GM23338 (cell line): ENCODE data around the gene STK16. TPM values are rescaled to one million over a fixed set of nuclear protein-coding genes. Genes with fewer than 3 reads are reported as not detected.

Experiments used
- ATAC-seq: fragments of 200-7000 bp; cut with Tn5 transposase; 3 replicates; pipeline ENCODE4 v1.9.1; 2020
- DNase-seq: peaks from one replicate; pipeline ENCODE4 v3.0.0-alpha.2; 2015; ENCODE audit warnings: low spot score
- H2AFZ ChIP-seq: fragments of 200-600 bp; sonication (generic); 2 replicates; pipeline ENCODE4 v1.8.0; 2016; ENCODE audit warnings: antibody characterized with exemption, mild to moderate bottlenecking, moderate library complexity
- H3F3A ChIP-seq: fragments of 200-600 bp; sonication (generic); replicated peaks from 2 replicates; pipeline ENCODE4 v1.8.0; 2017; ENCODE audit warnings: antibody characterized with exemption, mixed run types, low read depth
- H3K27ac ChIP-seq: fragments of 200-600 bp; sonication (generic); 2 replicates; pipeline ENCODE4 v1.6.1; 2016; ENCODE audit warnings: low read depth
- H3K27me3 ChIP-seq: fragments of 200-600 bp; sonication (generic); 2 replicates; pipeline ENCODE4 v1.8.0; 2016; ENCODE audit warnings: mild to moderate bottlenecking, mixed run types, moderate library complexity; ENCODE audit not compliant: insufficient read depth
- H3K36me3 ChIP-seq: fragments of 200-600 bp; sonication (generic); 2 replicates; pipeline ENCODE4 v1.8.0; 2016; ENCODE audit warnings: mild to moderate bottlenecking; ENCODE audit not compliant: insufficient read depth
- H3K4me1 ChIP-seq: fragments of 200-600 bp; sonication (generic); 2 replicates; pipeline ENCODE4 v1.8.0; 2016; ENCODE audit warnings: mild to moderate bottlenecking, moderate library complexity; ENCODE audit not compliant: insufficient read depth
- H3K4me2 ChIP-seq: fragments of 200-600 bp; sonication (generic); 2 replicates; pipeline ENCODE4 v1.7.1; 2017; ENCODE audit warnings: mixed run types
- H3K4me3 ChIP-seq: fragments of 200-600 bp; sonication (generic); 2 replicates; pipeline ENCODE4 v1.6.1; 2016; ENCODE audit warnings: mixed run types
- H3K79me2 ChIP-seq: fragments of 200-600 bp; sonication (generic); replicated peaks from 2 replicates; pipeline ENCODE4 v1.8.0; 2017; ENCODE audit warnings: mild to moderate bottlenecking; ENCODE audit not compliant: insufficient read depth
- H3K9me2 ChIP-seq: fragments of 200-600 bp; sonication (generic); 2 replicates; pipeline ENCODE4 v1.8.0; 2017; ENCODE audit not compliant: insufficient read depth
- H4K20me1 ChIP-seq: fragments of 200-600 bp; sonication (generic); replicated peaks from 2 replicates; pipeline ENCODE4 v1.8.0; 2017; ENCODE audit warnings: mild to moderate bottlenecking; ENCODE audit not compliant: insufficient read depth
- H3K27ac Mint-ChIP-seq: 2 replicates; pipeline ENCODE4 v1.8.0; 2020; ENCODE audit warnings: inconsistent platforms, mild to moderate bottlenecking, moderate library complexity, mixed read lengths
- H3K27me3 Mint-ChIP-seq: 3 replicates; pipeline ENCODE4 v1.8.0; 2022; ENCODE audit warnings: low read depth, mild to moderate bottlenecking, moderate library complexity, mixed read lengths, inconsistent platforms; ENCODE audit not compliant: insufficient read depth, poor library complexity
- H3K36me3 Mint-ChIP-seq: 3 replicates; pipeline ENCODE4 v1.8.0; 2021; ENCODE audit warnings: low read depth, mild to moderate bottlenecking, inconsistent platforms, moderate library complexity, mixed read lengths
- H3K4me1 Mint-ChIP-seq: 3 replicates; pipeline ENCODE4 v1.8.0; 2020; ENCODE audit warnings: mild to moderate bottlenecking, inconsistent platforms, mixed read lengths
- H3K4me3 Mint-ChIP-seq: 3 replicates; pipeline ENCODE4 v1.8.0; 2021; ENCODE audit warnings: moderate library complexity, mild to moderate bottlenecking, inconsistent platforms, mixed read lengths
- H3K9me3 Mint-ChIP-seq: 3 replicates; pipeline ENCODE4 v1.8.0; 2020; ENCODE audit warnings: moderate library complexity, mild to moderate bottlenecking, inconsistent platforms, mixed read lengths
- CTCF ChIP-seq, 2 experiments: fragments of 200-600 bp in 1 of 2; sonication (generic) in 1 of 2; conservative IDR thresholded peaks; 2 replicates each; pipeline versions ENCODE4 v1.5.1 to v1.6.1; 2016 to 2017; ENCODE audit warnings: antibody characterized with exemption in 2 of 2, low read depth in 2 of 2, mild to moderate bottlenecking in 2 of 2, moderate library complexity in 1 of 2
- EZH2 ChIP-seq: fragments of 200-600 bp; sonication (generic); IDR thresholded peaks from one replicate; pipeline ENCODE4 v1.8.0; 2017; ENCODE audit warnings: antibody characterized with exemption, mild to moderate bottlenecking, low read depth; ENCODE audit not compliant: unreplicated experiment
- EZH2phosphoT487 ChIP-seq: fragments of 200-600 bp; sonication (generic); IDR thresholded peaks from one replicate; pipeline ENCODE4 v1.8.1; 2018; ENCODE audit warnings: antibody characterized with exemption; ENCODE audit not compliant: unreplicated experiment
- POLR2AphosphoS5 ChIP-seq: IDR thresholded peaks from 2 replicates; pipeline ENCODE4 v1.6.1; 2016; ENCODE audit warnings: antibody characterized with exemption, low read depth
- ZNF331 ChIP-seq: fragments of 250-450 bp; sonication (Bioruptor Pico); IDR thresholded peaks from 2 replicates; pipeline ENCODE4 v1.5.0; 2020; ENCODE audit warnings: low read depth, mild to moderate bottlenecking, moderate library complexity
- polyA plus RNA-seq: library from polyadenylated mRNA; unstranded; fragments of >200 nt; fragmentation: Nextera tagmentation; extraction: Ambion mirVana; gene quantifications from 2 replicates; pipeline ENCODE4 v1.2.1, GENCODE V29; 2016
- total RNA-seq: library from RNA; depleted of rRNA; stranded (reverse); fragments of >200 nt; shearing (Covaris generic); gene quantifications from 2 replicates; pipeline ENCODE4 v1.2.3, GENCODE V29; 2014
- TF ChIP-seq, protein P1 (sequence below): fragments of 250-450 bp; sonication (Bioruptor Pico); IDR thresholded peaks from 2 replicates; pipeline ENCODE4 v1.5.0; 2020; ENCODE audit warnings: mild to moderate bottlenecking, moderate library complexity

The STK16 gene
- total and polyA plus RNA-seq, 2 experiments from 2014 or later: 3.1 to 17.0 TPM

DNA sequence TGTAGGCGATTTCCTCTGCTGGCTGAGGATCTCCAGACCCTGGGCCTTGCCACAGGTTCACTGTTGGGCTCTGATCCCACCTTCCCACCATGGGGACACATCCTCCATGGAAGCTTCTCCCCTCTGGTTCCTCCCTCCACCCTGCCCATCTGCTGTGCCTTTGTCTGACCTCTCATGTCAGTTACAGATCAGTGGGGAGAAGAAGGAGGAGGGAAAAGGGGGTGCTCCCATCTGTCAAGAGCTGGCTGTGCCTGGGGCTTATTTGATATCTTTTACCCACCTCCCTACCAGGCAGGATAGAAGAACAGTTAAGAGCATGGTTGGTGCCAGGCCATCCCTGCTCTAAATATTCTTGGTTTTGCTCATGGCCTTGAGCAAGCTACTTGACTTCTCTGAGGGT, 21.6 kb downstream of the STK16 start (continued):
- TF ChIP-seq CTCF (conservative IDR thresholded peaks at IDR 0.05; ENCODE audit: low read depth in 2 of 2) (no peak), EZH2phosphoT487 (no peak)

DNA sequence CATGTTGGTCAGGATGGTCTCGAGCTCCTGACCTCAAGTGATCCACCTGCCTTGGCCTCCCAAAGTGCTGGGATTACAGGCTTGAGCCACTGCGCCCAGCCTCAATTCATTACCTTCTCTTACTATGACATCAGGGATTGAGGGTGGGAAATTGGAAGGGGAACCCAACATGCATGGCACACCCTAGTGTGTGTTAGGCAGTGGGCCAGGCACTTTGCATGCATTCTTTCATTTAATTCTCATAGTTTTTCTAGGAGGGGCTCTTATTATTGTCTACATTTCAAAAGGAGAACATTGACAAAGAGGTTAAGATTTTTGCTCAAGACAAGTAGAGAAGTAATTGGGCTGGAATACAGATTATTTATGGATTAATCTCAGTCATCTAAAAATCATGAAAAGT, 23.0 kb downstream of the STK16 start:
- no peaks in the 10 kb centered on the region for H3K9me2 ChIP-seq
- no peaks in the 10 kb centered on the region for H3K36me3 ChIP-seq
- Mint-ChIP-seq H3K4me3 (no peak overlapping the region), H3K4me1 (no peaks in the 10 kb centered on the region), H3K27ac (no peak overlapping the region), H3K9me3 (no peaks in the 10 kb centered on the region), H3K36me3 (no peaks in the 10 kb centered on the region), H3K27me3 (peaks cover 17% of the 10 kb centered on the region)
- DNase-seq (no peak), ATAC-seq (no peak)
- TF ChIP-seq POLR2AphosphoS5 (no peak), EZH2 (no peak), CTCF (conservative IDR thresholded peaks at IDR 0.05; ENCODE audit: low read depth in 2 of 2) (no peak)
- no peak overlapping the region for H3K4me3 ChIP-seq
- H4K20me1 ChIP-seq: no peaks in the 10 kb centered on the region
- no peaks in the 10 kb centered on the region for H3K27me3 ChIP-seq
- H3K4me1 ChIP-seq: no peaks in the 10 kb centered on the region
- H3K4me2 ChIP-seq: no peak overlapping the region
- H2AFZ ChIP-seq: no peak overlapping the region
- H3F3A ChIP-seq: no peaks in the 10 kb centered on the region
- H3K79me2 ChIP-seq: no peaks in the 10 kb centered on the region
- no peak overlapping the region for H3K27ac ChIP-seq

GRCh38 chr2:219269362-219270054, 24.2 kb downstream of the STK16 start:
- H3K36me3 ChIP-seq: no peaks in the 10 kb centered on the region
- no peak for DNase-seq
- peaks cover 8% of the 10 kb centered on the region; the same call in 1 of the 2 replicates for H3K4me1 ChIP-seq
- Mint-ChIP-seq H3K4me1 (peaks cover 9% of the 10 kb centered on the region), H3K27me3 (peaks cover 16% of the 10 kb centered on the region), H3K36me3 (no peaks in the 10 kb centered on the region), H3K9me3 (no peaks in the 10 kb centered on the region), H3K4me3 (no peak overlapping the region), H3K27ac (no peak overlapping the region)
- ATAC-seq: no peak
- no peaks in the 10 kb centered on the region for H3K9me2 ChIP-seq
- H3K4me3 ChIP-seq: no peak overlapping the region
- H3K4me2 ChIP-seq: no peak overlapping the region
- no peak overlapping the region for H3K27ac ChIP-seq
- H3K79me2 ChIP-seq: no peaks in the 10 kb centered on the region
- no peaks in the 10 kb centered on the region for H3K27me3 ChIP-seq
- no peaks in the 10 kb centered on the region for H3F3A ChIP-seq
- H2AFZ ChIP-seq: no peak overlapping the region
- no peaks in the 10 kb centered on the region for H4K20me1 ChIP-seq
- TF ChIP-seq ZNF331: no peak
- TF ChIP-seq, protein P1, sequence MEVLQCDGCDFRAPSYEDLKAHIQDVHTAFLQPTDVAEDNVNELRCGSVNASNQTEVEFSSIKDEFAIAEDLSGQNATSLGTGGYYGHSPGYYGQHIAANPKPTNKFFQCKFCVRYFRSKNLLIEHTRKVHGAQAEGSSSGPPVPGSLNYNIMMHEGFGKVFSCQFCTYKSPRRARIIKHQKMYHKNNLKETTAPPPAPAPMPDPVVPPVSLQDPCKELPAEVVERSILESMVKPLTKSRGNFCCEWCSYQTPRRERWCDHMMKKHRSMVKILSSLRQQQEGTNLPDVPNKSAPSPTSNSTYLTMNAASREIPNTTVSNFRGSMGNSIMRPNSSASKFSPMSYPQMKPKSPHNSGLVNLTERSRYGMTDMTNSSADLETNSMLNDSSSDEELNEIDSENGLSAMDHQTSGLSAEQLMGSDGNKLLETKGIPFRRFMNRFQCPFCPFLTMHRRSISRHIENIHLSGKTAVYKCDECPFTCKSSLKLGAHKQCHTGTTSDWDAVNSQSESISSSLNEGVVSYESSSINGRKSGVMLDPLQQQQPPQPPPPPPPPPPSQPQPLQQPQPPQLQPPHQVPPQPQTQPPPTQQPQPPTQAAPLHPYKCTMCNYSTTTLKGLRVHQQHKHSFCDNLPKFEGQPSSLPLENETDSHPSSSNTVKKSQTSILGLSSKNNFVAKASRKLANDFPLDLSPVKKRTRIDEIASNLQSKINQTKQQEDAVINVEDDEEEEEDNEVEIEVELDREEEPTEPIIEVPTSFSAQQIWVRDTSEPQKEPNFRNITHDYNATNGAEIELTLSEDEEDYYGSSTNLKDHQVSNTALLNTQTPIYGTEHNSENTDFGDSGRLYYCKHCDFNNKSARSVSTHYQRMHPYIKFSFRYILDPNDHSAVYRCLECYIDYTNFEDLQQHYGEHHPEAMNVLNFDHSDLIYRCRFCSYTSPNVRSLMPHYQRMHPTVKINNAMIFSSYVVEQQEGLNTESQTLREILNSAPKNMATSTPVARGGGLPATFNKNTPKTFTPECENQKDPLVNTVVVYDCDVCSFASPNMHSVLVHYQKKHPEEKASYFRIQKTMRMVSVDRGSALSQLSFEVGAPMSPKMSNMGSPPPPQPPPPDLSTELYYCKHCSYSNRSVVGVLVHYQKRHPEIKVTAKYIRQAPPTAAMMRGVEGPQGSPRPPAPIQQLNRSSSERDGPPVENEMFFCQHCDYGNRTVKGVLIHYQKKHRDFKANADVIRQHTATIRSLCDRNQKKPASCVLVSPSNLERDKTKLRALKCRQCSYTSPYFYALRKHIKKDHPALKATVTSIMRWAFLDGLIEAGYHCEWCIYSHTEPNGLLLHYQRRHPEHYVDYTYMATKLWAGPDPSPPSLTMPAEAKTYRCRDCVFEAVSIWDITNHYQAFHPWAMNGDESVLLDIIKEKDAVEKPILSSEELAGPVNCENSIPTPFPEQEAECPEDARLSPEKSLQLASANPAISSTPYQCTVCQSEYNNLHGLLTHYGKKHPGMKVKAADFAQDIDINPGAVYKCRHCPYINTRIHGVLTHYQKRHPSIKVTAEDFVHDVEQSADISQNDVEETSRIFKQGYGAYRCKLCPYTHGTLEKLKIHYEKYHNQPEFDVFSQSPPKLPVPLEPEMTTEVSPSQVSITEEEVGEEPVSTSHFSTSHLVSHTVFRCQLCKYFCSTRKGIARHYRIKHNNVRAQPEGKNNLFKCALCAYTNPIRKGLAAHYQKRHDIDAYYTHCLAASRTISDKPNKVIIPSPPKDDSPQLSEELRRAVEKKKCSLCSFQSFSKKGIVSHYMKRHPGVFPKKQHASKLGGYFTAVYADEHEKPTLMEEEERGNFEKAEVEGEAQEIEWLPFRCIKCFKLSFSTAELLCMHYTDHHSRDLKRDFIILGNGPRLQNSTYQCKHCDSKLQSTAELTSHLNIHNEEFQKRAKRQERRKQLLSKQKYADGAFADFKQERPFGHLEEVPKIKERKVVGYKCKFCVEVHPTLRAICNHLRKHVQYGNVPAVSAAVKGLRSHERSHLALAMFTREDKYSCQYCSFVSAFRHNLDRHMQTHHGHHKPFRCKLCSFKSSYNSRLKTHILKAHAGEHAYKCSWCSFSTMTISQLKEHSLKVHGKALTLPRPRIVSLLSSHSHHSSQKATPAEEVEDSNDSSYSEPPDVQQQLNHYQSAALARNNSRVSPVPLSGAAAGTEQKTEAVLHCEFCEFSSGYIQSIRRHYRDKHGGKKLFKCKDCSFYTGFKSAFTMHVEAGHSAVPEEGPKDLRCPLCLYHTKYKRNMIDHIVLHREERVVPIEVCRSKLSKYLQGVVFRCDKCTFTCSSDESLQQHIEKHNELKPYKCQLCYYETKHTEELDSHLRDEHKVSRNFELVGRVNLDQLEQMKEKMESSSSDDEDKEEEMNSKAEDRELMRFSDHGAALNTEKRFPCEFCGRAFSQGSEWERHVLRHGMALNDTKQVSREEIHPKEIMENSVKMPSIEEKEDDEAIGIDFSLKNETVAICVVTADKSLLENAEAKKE (CRISPR knock-in tag): no peak
- TF ChIP-seq CTCF (conservative IDR thresholded peaks at IDR 0.05; ENCODE audit: low read depth in 2 of 2): no peak
